K562 (cell line): ENCODE data around the gene CEP41. TPM values are rescaled to one million over a fixed set of nuclear protein-coding genes. Genes with fewer than 3 reads are reported as not detected.

Source experiments
- ATAC-seq: fragments of 200-7000 bp; cut with Tn5 transposase; 3 replicates; pipeline ENCODE4 v1.9.1; 2020; ENCODE audit warnings: moderate library complexity
- BruUV-seq: library from RNA; stranded (reverse); fragments of 400-500 nt; replicated peaks from 2 replicates; lab custom pipeline; 2021; lab: Mats Ljungman, UMichigan
- CTCF ChIA-PET: fragments of 300-600 bp; formaldehyde crosslinking; extraction: SDS; loops from one replicate; lab custom pipeline; 2021; ENCODE audit warnings: low intra/inter-chr PET ratio; lab: Yijun Ruan, JAX
- POLR2A ChIA-PET: fragments of 300-600, 350-650 bp; sonication (Branson Sonifier 250); formaldehyde crosslinking; extraction: SDS; loops from one replicate; lab custom pipeline; 2021; ENCODE audit warnings: antibody characterized with exemption, inconsistent platforms; lab: Yijun Ruan, JAX
- DNase-seq, 4 experiments: peaks; one replicate each; pipeline versions ENCODE4 v3.0.0 to v3.0.0-alpha.2; 2011 to 2018; ENCODE audit warnings: low spot score in 3 of 4, mixed read lengths in 3 of 4; ENCODE audit errors: extremely low read depth in 1 of 4
- FAIRE-seq: peaks from 2 replicates; lab custom pipeline; 2011; peaks lifted over from hg19 to GRCh38; lab: Jason Lieb, UNC
- H2AFZ ChIP-seq: 2 replicates; pipeline ENCODE4 v1.6.0; 2011; ENCODE audit warnings: low read depth, low read length, control low read depth, inconsistent platforms
- H3K27ac ChIP-seq: fragments of 200-600 bp; 3 replicates; pipeline ENCODE4 v1.8.0; 2011; ENCODE audit warnings: low read depth, mild to moderate bottlenecking, control low read depth, inconsistent platforms, low read length, moderate library complexity, mixed read lengths; ENCODE audit errors: extremely low read depth
- H3K27me3 ChIP-seq, 2 experiments: fragments of 300-600 bp in 1 of 2; 2 replicates in 1 of 2; 3 replicates in 1 of 2; pipeline versions ENCODE4 v1.6.0 to v1.8.0; 2011; ENCODE audit warnings: inconsistent platforms in 2 of 2, low read length in 2 of 2, mild to moderate bottlenecking in 1 of 2, mixed read lengths in 1 of 2, moderate library complexity in 1 of 2; ENCODE audit not compliant: control insufficient read depth in 2 of 2, insufficient read depth in 2 of 2
- H3K36me3 ChIP-seq: fragments of 300-600 bp; 3 replicates; pipeline ENCODE4 v1.8.0; 2011; ENCODE audit warnings: mild to moderate bottlenecking, low read length, inconsistent platforms; ENCODE audit not compliant: control insufficient read depth, insufficient read depth
- H3K4me1 ChIP-seq, 2 experiments: fragments of 200-600 bp in 1 of 2; replicated peaks in 1 of 2; 2 replicates in 1 of 2; 3 replicates in 1 of 2; pipeline versions ENCODE4 v1.5.1 to v1.8.0; 2011; ENCODE audit warnings: inconsistent platforms in 2 of 2, low read length in 2 of 2, mild to moderate bottlenecking in 1 of 2, mixed read lengths in 1 of 2, moderate library complexity in 1 of 2; ENCODE audit not compliant: control insufficient read depth in 2 of 2, insufficient read depth in 2 of 2
- H3K4me2 ChIP-seq: 2 replicates; pipeline ENCODE4 v1.6.1; 2011; ENCODE audit warnings: low read length, control low read depth, inconsistent platforms, mixed read lengths; ENCODE audit not compliant: insufficient read depth
- H3K4me3 ChIP-seq: fragments of 200-600 bp; sonication (generic), shearing (Covaris generic); 2 replicates; pipeline ENCODE4 v1.5.1; 2016; ENCODE audit warnings: control low read depth, inconsistent platforms
- H3K79me2 ChIP-seq: fragments of 200-600 bp; 3 replicates; pipeline ENCODE4 v1.8.0; 2011; ENCODE audit warnings: low read length, inconsistent platforms; ENCODE audit not compliant: control insufficient read depth, insufficient read depth
- H3K9ac ChIP-seq, 2 experiments: 2 replicates each; pipeline versions ENCODE4 v1.6.0 to v1.6.1; 2011; ENCODE audit warnings: low read depth in 2 of 2, low read length in 2 of 2, control low read depth in 1 of 2, inconsistent platforms in 1 of 2, mild to moderate bottlenecking in 1 of 2, mixed read lengths in 1 of 2; ENCODE audit not compliant: insufficient read depth in 1 of 2
- H3K9me1 ChIP-seq: one replicate; pipeline ENCODE4 v1.6.0; 2011; ENCODE audit warnings: inconsistent platforms, mild to moderate bottlenecking, low read length, moderate library complexity; ENCODE audit not compliant: control insufficient read depth, insufficient read depth
- H3K9me3 ChIP-seq: replicated peaks from 2 replicates; pipeline ENCODE4 v1.5.1; 2011; ENCODE audit warnings: low read depth, low read length, inconsistent platforms; ENCODE audit not compliant: control insufficient read depth, insufficient read depth
- H4K20me1 ChIP-seq: replicated peaks from 2 replicates; pipeline ENCODE4 v1.6.1; 2011; ENCODE audit warnings: low read length, inconsistent platforms, mixed read lengths; ENCODE audit not compliant: control insufficient read depth, insufficient read depth
- CHD2 ChIP-seq: IDR thresholded peaks from 2 replicates; pipeline ENCODE4 v1.6.1; 2011; ENCODE audit warnings: low read depth, low read length
- FOXA1 ChIP-seq: fragments of 450-650 bp; IDR thresholded peaks from 2 replicates; pipeline ENCODE4 v1.6.1; 2016; ENCODE audit warnings: mild to moderate bottlenecking, borderline replicate concordance
- FOXJ2 ChIP-seq: fragments of 200-800 bp; sonication (Bioruptor generic); IDR thresholded peaks from 2 replicates; pipeline ENCODE4 v1.6.1; 2016; ENCODE audit warnings: missing genetic modification characterization, missing compliant biosample characterization
- HNRNPK ChIP-seq: fragments of 200-400 bp; formaldehyde crosslinking; IDR thresholded peaks from one replicate; pipeline ENCODE4 v1.6.1; 2018; ENCODE audit warnings: mild to moderate bottlenecking, low read depth, low read length; ENCODE audit not compliant: poor library complexity, severe bottlenecking
- POLR2A ChIP-seq: fragments of 450-650 bp; conservative IDR thresholded peaks from 2 replicates; pipeline ENCODE4 v1.6.1; 2016
- SP1 ChIP-seq: sonication (generic); formaldehyde crosslinking; IDR thresholded peaks from 2 replicates; pipeline ENCODE4 v1.8.1; 2022; ENCODE audit warnings: mild to moderate bottlenecking, missing genetic modification reagents
- ZNF408 ChIP-seq: fragments of 250-450 bp; sonication (Bioruptor Pico); IDR thresholded peaks from 2 replicates; pipeline ENCODE4 v1.4.0; 2020; ENCODE audit warnings: low read depth, mild to moderate bottlenecking, moderate library complexity
- WGBS: fragments of 100-300 bp; shearing (Covaris generic); methylation state at CpG from one replicate; pipeline ENCODE4 v1.1.6; 2016; ENCODE audit warnings: low coverage, mixed read lengths; ENCODE audit not compliant: insufficient coverage; ENCODE audit errors: missing lambda C conversion rate; 5-methylcytosine and 5-hydroxymethylcytosine counted together
- in situ Hi-C: fragments of 300-500 bp; cut with MboI; formaldehyde crosslinking; loops from 4 replicates; pipeline ENCODE4 v1.15.0; 2018; ENCODE audit warnings: inconsistent platforms, mixed read lengths
- intact Hi-C: fragments of 100-400 bp; cut with micrococcal nuclease; formaldehyde crosslinking; loops from 2 replicates; pipeline ENCODE4 v1.14.2; 2022
- polyA plus RNA-seq, 8 experiments: library from polyadenylated mRNA; depleted of rRNA in 4 of 8; stranded (reverse) in 5 of 8; unstranded in 3 of 8; fragments of >200 nt; fragmentation: Nextera tagmentation in 2 of 8; fragmentation: Illumina TruSeq in 1 of 8; extraction: Ambion mirVana in 2 of 8; extraction: Trizol in 1 of 8; gene quantifications; 2 replicates each; pipeline versions ENCODE4 v1.2.1 to v1.2.3, GENCODE V29; 2011 to 2014; ENCODE audit warnings: inconsistent platforms in 1 of 8, missing spikeins in 1 of 8
- total RNA-seq, 7 experiments: library from RNA; depleted of rRNA in 6 of 7; stranded (reverse); fragments of >200 nt in 6 of 7; fragmentation: Illumina TruSeq in 2 of 7; extraction: Trizol in 2 of 7; gene quantifications; 2 replicates each; pipeline versions ENCODE4 v1.2.1 to v1.2.3, GENCODE V29; 2011 to 2021; ENCODE audit warnings: low replicate concordance in 1 of 7
- TF ChIP-seq, protein P1 (sequence below): fragments of 450-650 bp; IDR thresholded peaks from 2 replicates; pipeline ENCODE4 v1.6.1; 2016; ENCODE audit warnings: mild to moderate bottlenecking, moderate library complexity

CEP41 gene
- total and polyA plus RNA-seq, 9 of the 15 experiments (the other 6 are each of a cell fraction or from before 2014, with no cell fraction given) = 1.5 to 15.5 (median 6.4) TPM

DNA sequence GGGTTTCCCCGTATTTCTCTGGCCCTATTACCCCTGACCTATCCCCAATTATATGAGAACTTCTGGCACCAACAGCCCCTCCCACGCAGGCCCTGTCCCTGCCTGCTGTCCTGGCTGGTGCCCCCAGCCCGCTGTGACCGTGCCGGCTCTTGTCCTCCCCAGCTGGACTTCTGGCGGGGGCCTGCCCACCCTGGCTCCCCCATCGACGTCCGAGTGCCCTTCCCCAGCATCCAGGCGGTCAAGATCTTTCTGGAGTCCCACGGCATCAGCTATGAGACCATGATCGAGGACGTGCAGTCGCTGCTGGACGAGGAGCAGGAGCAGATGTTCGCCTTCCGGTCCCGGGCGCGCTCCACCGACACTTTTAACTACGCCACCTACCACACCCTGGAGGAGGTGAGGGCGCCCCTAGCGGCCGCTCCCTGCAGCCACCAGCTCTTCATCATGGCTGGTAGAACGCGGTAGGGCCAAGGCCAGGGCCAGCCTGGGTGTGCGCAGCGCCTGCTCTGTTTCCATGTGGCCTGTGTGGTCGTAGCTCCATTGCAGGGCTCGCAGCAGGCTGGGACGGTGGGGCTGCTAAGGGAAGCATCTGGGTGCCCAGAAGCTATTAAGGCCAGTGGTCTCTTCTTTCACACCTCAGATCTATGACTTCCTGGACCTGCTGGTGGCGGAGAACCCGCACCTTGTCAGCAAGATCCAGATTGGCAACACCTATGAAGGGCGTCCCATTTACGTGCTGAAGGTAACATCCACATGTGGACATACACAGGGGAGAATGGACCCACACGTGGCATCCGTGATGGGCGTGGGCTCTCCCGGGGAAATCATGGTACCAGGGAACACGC lies 59.1 kb downstream of the CEP41 start:
- FAIRE-seq (peak; percentile 15), ATAC-seq (peak; percentile 88), DNase-seq (peak; percentile 62 to 74 (median 70))
- Histone ChIP-seq H3K4me1 (peaks cover 7 to 22% of the 10 kb centered on the region in 2 experiments; a peak in 4 of 5 replicates), H3K9ac (peak overlapping the region in 1 of 2 experiments; percentile 4; a peak in 1 of 4 replicates), H3K27ac (no peak overlapping the region), H3K4me3 (no peak overlapping the region), H2AFZ (peak overlapping the region; percentile 78), H4K20me1 (no peaks in the 10 kb centered on the region), H3K4me2 (no peak overlapping the region), H3K9me3 (no peaks in the 10 kb centered on the region), H3K9me1 (no peaks in the 10 kb centered on the region), H3K36me3 (no peaks in the 10 kb centered on the region), H3K79me2 (no peaks in the 10 kb centered on the region), H3K27me3 (peaks cover 5 to 41% of the 10 kb centered on the region in 2 experiments; a peak in 4 of 5 replicates)
- 44% methylated on average over 41 of the region's 41 CpGs for WGBS
- in situ Hi-C loops = no loop called here
- CTCF ChIA-PET = no interaction called here
- POLR2A ChIA-PET = interaction anchor here (0.6 to 1.1 kb wide), 7 partner anchors 14 to 119 kb away, joined by 3 to 6 read pairs (median 3); partner anchors contain the start of gene CPA5
- BruUV-seq = no TSS peak
- intact Hi-C loops = no loop called here
- no peak for TF ChIP-seq FOXJ2 (tag)
- no peak for TF ChIP-seq CHD2
- TF ChIP-seq HNRNPK = no peak
- no peak for TF ChIP-seq FOXA1
- TF ChIP-seq ZNF408 (CRISPR knock-in tag) = no peak
- no peak for TF ChIP-seq SP1 (CRISPR knock-in tag)
- TF ChIP-seq, protein P1, sequence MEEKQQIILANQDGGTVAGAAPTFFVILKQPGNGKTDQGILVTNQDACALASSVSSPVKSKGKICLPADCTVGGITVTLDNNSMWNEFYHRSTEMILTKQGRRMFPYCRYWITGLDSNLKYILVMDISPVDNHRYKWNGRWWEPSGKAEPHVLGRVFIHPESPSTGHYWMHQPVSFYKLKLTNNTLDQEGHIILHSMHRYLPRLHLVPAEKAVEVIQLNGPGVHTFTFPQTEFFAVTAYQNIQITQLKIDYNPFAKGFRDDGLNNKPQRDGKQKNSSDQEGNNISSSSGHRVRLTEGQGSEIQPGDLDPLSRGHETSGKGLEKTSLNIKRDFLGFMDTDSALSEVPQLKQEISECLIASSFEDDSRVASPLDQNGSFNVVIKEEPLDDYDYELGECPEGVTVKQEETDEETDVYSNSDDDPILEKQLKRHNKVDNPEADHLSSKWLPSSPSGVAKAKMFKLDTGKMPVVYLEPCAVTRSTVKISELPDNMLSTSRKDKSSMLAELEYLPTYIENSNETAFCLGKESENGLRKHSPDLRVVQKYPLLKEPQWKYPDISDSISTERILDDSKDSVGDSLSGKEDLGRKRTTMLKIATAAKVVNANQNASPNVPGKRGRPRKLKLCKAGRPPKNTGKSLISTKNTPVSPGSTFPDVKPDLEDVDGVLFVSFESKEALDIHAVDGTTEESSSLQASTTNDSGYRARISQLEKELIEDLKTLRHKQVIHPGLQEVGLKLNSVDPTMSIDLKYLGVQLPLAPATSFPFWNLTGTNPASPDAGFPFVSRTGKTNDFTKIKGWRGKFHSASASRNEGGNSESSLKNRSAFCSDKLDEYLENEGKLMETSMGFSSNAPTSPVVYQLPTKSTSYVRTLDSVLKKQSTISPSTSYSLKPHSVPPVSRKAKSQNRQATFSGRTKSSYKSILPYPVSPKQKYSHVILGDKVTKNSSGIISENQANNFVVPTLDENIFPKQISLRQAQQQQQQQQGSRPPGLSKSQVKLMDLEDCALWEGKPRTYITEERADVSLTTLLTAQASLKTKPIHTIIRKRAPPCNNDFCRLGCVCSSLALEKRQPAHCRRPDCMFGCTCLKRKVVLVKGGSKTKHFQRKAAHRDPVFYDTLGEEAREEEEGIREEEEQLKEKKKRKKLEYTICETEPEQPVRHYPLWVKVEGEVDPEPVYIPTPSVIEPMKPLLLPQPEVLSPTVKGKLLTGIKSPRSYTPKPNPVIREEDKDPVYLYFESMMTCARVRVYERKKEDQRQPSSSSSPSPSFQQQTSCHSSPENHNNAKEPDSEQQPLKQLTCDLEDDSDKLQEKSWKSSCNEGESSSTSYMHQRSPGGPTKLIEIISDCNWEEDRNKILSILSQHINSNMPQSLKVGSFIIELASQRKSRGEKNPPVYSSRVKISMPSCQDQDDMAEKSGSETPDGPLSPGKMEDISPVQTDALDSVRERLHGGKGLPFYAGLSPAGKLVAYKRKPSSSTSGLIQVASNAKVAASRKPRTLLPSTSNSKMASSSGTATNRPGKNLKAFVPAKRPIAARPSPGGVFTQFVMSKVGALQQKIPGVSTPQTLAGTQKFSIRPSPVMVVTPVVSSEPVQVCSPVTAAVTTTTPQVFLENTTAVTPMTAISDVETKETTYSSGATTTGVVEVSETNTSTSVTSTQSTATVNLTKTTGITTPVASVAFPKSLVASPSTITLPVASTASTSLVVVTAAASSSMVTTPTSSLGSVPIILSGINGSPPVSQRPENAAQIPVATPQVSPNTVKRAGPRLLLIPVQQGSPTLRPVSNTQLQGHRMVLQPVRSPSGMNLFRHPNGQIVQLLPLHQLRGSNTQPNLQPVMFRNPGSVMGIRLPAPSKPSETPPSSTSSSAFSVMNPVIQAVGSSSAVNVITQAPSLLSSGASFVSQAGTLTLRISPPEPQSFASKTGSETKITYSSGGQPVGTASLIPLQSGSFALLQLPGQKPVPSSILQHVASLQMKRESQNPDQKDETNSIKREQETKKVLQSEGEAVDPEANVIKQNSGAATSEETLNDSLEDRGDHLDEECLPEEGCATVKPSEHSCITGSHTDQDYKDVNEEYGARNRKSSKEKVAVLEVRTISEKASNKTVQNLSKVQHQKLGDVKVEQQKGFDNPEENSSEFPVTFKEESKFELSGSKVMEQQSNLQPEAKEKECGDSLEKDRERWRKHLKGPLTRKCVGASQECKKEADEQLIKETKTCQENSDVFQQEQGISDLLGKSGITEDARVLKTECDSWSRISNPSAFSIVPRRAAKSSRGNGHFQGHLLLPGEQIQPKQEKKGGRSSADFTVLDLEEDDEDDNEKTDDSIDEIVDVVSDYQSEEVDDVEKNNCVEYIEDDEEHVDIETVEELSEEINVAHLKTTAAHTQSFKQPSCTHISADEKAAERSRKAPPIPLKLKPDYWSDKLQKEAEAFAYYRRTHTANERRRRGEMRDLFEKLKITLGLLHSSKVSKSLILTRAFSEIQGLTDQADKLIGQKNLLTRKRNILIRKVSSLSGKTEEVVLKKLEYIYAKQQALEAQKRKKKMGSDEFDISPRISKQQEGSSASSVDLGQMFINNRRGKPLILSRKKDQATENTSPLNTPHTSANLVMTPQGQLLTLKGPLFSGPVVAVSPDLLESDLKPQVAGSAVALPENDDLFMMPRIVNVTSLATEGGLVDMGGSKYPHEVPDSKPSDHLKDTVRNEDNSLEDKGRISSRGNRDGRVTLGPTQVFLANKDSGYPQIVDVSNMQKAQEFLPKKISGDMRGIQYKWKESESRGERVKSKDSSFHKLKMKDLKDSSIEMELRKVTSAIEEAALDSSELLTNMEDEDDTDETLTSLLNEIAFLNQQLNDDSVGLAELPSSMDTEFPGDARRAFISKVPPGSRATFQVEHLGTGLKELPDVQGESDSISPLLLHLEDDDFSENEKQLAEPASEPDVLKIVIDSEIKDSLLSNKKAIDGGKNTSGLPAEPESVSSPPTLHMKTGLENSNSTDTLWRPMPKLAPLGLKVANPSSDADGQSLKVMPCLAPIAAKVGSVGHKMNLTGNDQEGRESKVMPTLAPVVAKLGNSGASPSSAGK = peak; percentile 44; the same call in 1 of the 2 replicates
- no peak for TF ChIP-seq POLR2A
